ENCODE results near the gene MEIS1.

MEIS1 gene

GRCh38 chr2:66579186-66580126 lies 144.5 kb downstream of the MEIS1 start:
- no peak for DNase-seq (ENCODE audit: low read depth in 2 of 3, low spot score in 1 of 3)

- DNase-seq (ENCODE audit: low read depth in 2 of 3, low spot score in 1 of 3) = no peak
Observed at GRCh38 chr2:66580166-66581049, 145.5 kb downstream of the MEIS1 start.

GRCh38 chr2:66581339-66582103 lies 146.6 kb downstream of the MEIS1 start:
- DNase-seq (ENCODE audit: low read depth in 2 of 3, low spot score in 1 of 3) = no peak

GRCh38 chr2:66582104-66582986 lies 147.4 kb downstream of the MEIS1 start:
- no peak for DNase-seq (ENCODE audit: low read depth in 2 of 3, low spot score in 1 of 3)

GRCh38 chr2:66582987-66583880 lies 148.3 kb downstream of the MEIS1 start:
- no peak for DNase-seq (ENCODE audit: low read depth in 2 of 3, low spot score in 1 of 3)

GRCh38 chr2:66583881-66584280 lies 149.0 kb downstream of the MEIS1 start:
- no peak for DNase-seq (ENCODE audit: low read depth in 2 of 3, low spot score in 1 of 3)

- DNase-seq (ENCODE audit: low read depth in 2 of 3, low spot score in 1 of 3) = no peak
Observed at GRCh38 chr2:66585587-66585986, 150.7 kb downstream of the MEIS1 start.

- no peak for DNase-seq (ENCODE audit: low read depth in 2 of 3, low spot score in 1 of 3)
Observed at GRCh38 chr2:66587216-66587615, 152.3 kb downstream of the MEIS1 start.

- no peak for DNase-seq (ENCODE audit: low read depth in 2 of 3, low spot score in 1 of 3)
Observed at GRCh38 chr2:66594001-66594400, 159.1 kb downstream of the MEIS1 start.

- DNase-seq (ENCODE audit: low read depth in 2 of 3, low spot score in 1 of 3) = no peak
Observed at GRCh38 chr2:66595556-66595955, 160.6 kb downstream of the MEIS1 start.

GRCh38 chr2:66596256-66596655 lies 161.3 kb downstream of the MEIS1 start:
- no peak for DNase-seq (ENCODE audit: low read depth in 2 of 3, low spot score in 1 of 3)

GRCh38 chr2:66601624-66602023 lies 166.7 kb downstream of the MEIS1 start:
- no peak for DNase-seq (ENCODE audit: low read depth in 2 of 3, low spot score in 1 of 3)

- no peak for DNase-seq (ENCODE audit: low read depth in 2 of 3, low spot score in 1 of 3)
Observed at GRCh38 chr2:66602341-66602740, 167.4 kb downstream of the MEIS1 start.

GRCh38 chr2:66604326-66604725 lies 169.4 kb downstream of the MEIS1 start:
- DNase-seq (ENCODE audit: low read depth in 2 of 3, low spot score in 1 of 3) = no peak

- DNase-seq (ENCODE audit: low read depth in 2 of 3, low spot score in 1 of 3) = no peak
Observed at GRCh38 chr2:66604976-66605375, 170.1 kb downstream of the MEIS1 start.

GRCh38 chr2:66607152-66607551 lies 172.2 kb downstream of the MEIS1 start:
- no peak for DNase-seq (ENCODE audit: low read depth in 2 of 3, low spot score in 1 of 3)

All from stimulated activated CD4-positive, alpha-beta T cell treated with anti-CD3 and anti-CD28 coated beads, Interleukin-12 subunit alpha, Interleukin-12 subunit beta, amount 100 ng/mL, for 48 hours (primary cell).